GM21515 (cell line): ENCODE data around the gene POR.
A peak's percentile ranks its signal among the peaks of the same experiment; 100 is the strongest.
"Not testable (repeated sequence)": the region's sequence is repeated elsewhere in the genome, so short reads cannot be mapped to it uniquely, and the experiment has no call there.

Experiments used
- ATAC-seq: cut with Tn5 transposase; IDR thresholded peaks from one replicate; pipeline ENCODE4 v1.9.1; 2021; ENCODE audit not compliant: unreplicated experiment

The POR gene

GRCh38 chr7:75988568-75989499 is 73.9 kb downstream of the POR start:
- no peak for ATAC-seq

- ATAC-seq, result no peak
Measured at GRCh38 chr7:75989500-75990388, 74.8 kb downstream of the POR start.

- no peak for ATAC-seq
Measured at GRCh38 chr7:75991531-75992082, 76.7 kb downstream of the POR start.

GRCh38 chr7:75992083-75992755 is 77.3 kb downstream of the POR start:
- ATAC-seq, result no peak

- peak; percentile 8 for ATAC-seq
Measured at GRCh38 chr7:75993689-75994387, 78.9 kb downstream of the POR start.

DNA sequence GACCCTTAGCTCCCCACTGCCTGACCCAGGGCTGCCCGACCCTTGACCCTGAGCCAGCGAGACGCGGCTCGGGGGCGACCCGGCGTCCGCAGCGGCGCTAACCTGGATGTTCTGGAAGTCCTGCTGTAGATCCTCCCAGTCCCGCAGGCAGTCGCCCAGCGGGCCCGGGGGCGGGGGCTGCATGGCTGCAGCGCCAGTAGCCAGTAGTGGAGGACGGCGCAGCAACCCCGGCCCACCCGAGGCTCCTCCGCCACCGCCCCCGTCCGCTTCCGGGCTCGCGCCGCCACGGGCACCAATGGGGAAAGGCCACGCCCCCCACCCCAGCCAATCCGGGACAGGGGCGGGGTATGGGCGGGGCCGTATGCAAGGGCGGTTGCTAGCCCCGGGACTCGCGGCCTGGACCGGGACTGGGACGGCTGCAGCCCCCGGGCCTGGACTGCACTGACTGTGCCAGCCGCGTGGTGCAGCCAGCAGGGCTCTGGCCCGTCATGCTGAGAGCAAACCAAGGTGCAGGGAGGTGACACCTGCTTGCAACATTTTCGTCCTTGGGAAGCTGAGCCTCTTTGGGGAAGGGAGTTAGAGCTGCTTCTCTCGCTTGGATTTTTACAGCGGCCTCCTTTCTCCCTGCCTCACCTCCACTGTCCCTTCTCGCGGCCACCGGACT is 79.6 kb downstream of the POR start, which contains the start of gene TMEM120A:
TMEM120A (minus strand) TSS at position 208 of the 664 bp plus-strand sequence; CDS start at position 183, 25 bp downstream.
- ATAC-seq, result peak; percentile 93

- ATAC-seq, result no peak
Measured at GRCh38 chr7:75995052-75995471, 80.1 kb downstream of the POR start.

GRCh38 chr7:75995996-75996395 is 81.0 kb downstream of the POR start:
- no peak for ATAC-seq

GRCh38 chr7:75996476-75996875 is 81.5 kb downstream of the POR start:
- no peak for ATAC-seq

DNA sequence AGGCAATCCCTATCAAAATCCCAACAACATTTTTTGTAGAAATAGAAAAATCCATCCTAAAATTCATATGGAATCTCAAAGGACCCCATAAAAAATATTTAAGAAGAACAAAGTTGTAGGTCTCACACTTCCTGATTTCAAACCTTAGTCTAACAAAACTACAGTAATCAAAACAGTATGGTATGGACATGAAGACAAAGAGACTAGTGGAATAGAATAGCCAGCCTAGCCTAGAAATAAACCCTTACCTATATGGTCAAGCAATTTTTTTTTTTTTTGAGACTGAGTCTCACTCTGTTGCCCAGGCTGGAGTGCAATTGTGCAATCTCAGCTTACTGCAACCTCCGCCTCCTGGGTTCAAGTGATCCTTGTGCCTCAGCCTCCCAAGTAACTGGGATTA is 83.1 kb downstream of the POR start:
- ATAC-seq, result no peak

GRCh38 chr7:76000566-76000965 is 85.6 kb downstream of the POR start:
- ATAC-seq, result no peak

DNA sequence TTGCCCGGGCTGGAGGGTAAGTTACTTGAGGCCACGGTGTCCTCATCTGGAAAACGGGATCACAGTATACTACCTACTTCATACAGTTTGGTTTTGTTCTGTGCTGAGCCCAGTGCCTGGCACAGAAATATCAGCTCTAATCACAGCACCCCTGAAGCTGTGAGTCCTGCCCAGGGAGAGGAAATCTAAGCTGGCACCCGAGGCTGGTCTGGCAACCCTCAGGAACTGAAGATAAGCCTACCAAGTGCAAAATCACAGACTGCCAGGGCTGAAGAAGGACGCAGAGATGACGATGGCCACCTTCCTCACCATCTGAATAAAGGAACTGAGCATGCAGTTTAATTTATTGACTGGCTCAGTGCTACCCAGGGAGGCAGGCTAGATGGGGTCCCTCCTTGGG is 87.2 kb downstream of the POR start:
- no peak for ATAC-seq

GRCh38 chr7:76002822-76003221 is 87.9 kb downstream of the POR start:
- ATAC-seq, result no peak

DNA sequence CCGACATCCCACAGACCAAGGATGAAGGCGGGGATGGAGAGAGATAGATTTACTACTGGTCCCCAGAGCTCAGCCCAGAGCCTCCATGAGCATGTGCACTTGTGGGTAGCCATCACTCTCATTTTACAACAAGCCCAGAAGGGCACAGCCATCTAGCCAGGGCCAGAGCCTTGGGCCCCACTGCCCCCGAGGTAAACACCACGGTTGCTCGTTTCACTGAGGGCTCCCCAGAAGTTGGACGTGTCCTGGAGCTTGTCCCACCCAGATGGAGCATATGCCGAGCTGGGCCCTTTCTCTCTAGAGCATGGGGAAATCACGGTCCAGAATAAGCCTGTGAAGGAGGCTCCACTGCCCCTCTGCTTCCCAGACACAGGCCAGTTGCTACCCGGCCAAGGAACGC is 88.4 kb downstream of the POR start:
- no peak for ATAC-seq

DNA sequence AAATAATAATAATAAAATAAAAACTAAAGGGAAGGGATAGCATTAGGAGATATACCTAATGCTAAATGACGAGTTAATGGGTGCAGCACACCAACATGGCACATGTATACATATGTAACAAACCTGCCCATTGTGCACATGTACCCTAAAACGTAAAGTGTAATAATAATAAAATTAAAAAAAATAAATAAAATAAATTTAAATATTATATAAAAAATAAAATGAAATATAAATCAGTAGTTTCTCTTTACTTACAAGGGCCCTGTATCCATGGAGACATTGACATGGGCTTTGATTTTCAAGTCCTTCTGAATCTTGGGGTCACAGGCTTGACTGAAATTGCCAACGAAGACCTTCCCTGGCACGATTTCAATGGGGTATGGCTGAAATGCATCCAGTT is 90.0 kb downstream of the POR start:
- ATAC-seq, result not testable (repeated sequence)

- no peak for ATAC-seq
Measured at GRCh38 chr7:76008156-76008687, 93.3 kb downstream of the POR start.

DNA sequence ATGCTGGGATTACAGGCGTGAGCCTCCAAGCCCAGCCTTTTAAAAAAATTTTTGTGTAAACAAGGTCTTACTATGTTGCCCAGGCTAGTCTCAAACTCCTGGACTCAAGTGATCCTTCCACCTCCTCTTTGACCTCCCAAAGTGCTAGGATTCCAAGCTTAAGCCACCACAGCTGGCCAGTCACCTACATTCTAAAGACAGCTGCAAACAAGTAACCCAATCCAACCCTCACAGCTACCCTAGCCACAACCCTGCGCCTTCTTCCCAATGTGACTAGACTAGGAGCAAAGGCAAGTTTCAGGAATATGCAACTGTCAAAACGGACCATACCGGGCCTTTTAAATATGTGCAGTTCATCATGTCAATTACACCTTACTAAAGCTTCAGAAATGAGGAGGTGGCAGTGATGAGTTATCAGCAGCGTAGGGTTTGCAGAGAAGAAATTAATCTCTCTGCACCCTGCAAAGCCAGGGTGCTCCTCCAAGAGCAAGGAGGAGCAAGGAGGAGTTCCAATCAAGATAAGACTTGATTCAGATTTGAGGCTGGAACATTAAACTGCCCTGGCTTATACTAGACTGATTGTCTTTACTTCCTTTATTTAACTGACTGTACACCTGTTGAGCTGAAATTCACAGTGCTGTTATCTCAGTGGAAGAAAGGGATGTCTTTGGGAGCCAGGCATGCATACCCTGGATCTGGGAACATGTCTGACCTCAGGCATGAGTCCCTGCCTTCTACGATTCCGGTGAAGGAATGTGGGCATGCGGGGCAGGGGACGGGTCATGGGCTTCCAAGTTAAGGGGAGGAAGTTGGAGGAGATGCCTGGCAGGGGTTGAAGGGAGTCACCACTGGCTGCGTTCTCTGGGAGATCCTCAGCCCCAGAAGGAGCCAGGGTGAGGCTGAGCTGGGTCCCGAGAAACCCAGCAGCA is 95.0 kb downstream of the POR start:
- no peak for ATAC-seq

GRCh38 chr7:76011442-76011861 is 96.5 kb downstream of the POR start:
- no peak for ATAC-seq
